Loucy (cell line): Measurements from ENCODE around the gene DYNC2H1.

Source experiments
- H2AFZ ChIP-seq: fragments of 200-600 bp; sonication (generic); 2 replicates; pipeline ENCODE4 v1.6.0; 2016; ENCODE audit warnings: antibody characterized with exemption, mild to moderate bottlenecking, low read length, moderate library complexity
- H3F3A ChIP-seq: fragments of 200-600 bp; 2 replicates; pipeline ENCODE4 v1.6.0; 2016; ENCODE audit warnings: antibody characterized with exemption, low read depth, mild to moderate bottlenecking
- H3K27me3 ChIP-seq: fragments of 200-600 bp; sonication (generic); 2 replicates; pipeline ENCODE4 v1.6.1; 2014; ENCODE audit warnings: low read length, mild to moderate bottlenecking; ENCODE audit not compliant: insufficient read depth, poor library complexity, severe bottlenecking
- H3K36me3 ChIP-seq: fragments of 200-600 bp; sonication (generic); 2 replicates; pipeline ENCODE4 v1.6.1; 2016; ENCODE audit warnings: low read length; ENCODE audit not compliant: insufficient read depth
- H3K4me1 ChIP-seq: fragments of 200-600 bp; sonication (generic); 2 replicates; pipeline ENCODE4 v1.5.1; 2014; ENCODE audit warnings: low read length, mild to moderate bottlenecking; ENCODE audit not compliant: insufficient read depth, poor library complexity, severe bottlenecking
- H3K4me2 ChIP-seq: fragments of 200-600 bp; sonication (generic); 2 replicates; pipeline ENCODE4 v1.6.0; 2014; ENCODE audit warnings: antibody characterized with exemption, low read length, low read depth, mild to moderate bottlenecking; ENCODE audit not compliant: poor library complexity, severe bottlenecking
- H3K4me3 ChIP-seq: fragments of 200-600 bp; sonication (generic); 2 replicates; pipeline ENCODE4 v1.5.1; 2014; ENCODE audit warnings: low read length, mild to moderate bottlenecking, mixed read lengths; ENCODE audit not compliant: poor library complexity, severe bottlenecking
- H3K79me2 ChIP-seq: fragments of 200-600 bp; sonication (generic); 2 replicates; pipeline ENCODE4 v1.6.1; 2014; ENCODE audit warnings: low read length; ENCODE audit not compliant: insufficient read depth
- H3K9ac ChIP-seq: fragments of 200-600 bp; sonication (generic); 2 replicates; pipeline ENCODE4 v1.6.0; 2014; ENCODE audit warnings: mild to moderate bottlenecking, low read depth, low read length, moderate library complexity; ENCODE audit not compliant: poor library complexity, severe bottlenecking
- H3K9me2 ChIP-seq: fragments of 200-600 bp; sonication (generic); replicated peaks from 2 replicates; pipeline ENCODE4 v1.6.1; 2016; ENCODE audit warnings: low read depth, low read length, mixed read lengths
- H3K9me3 ChIP-seq: fragments of 200-600 bp; sonication (generic); 2 replicates; pipeline ENCODE4 v1.6.1; 2014; ENCODE audit warnings: mild to moderate bottlenecking, antibody characterized with exemption, low read length, low read depth; ENCODE audit not compliant: insufficient read depth
- H4K20me1 ChIP-seq: fragments of 200-600 bp; sonication (generic); 2 replicates; pipeline ENCODE4 v1.6.0; 2014; ENCODE audit warnings: antibody characterized with exemption, low read length, mild to moderate bottlenecking; ENCODE audit not compliant: insufficient read depth, poor library complexity, severe bottlenecking
- EZH2phosphoT487 ChIP-seq: fragments of 200-600 bp; IDR thresholded peaks from 2 replicates; pipeline ENCODE4 v1.6.1; 2018; ENCODE audit warnings: antibody characterized with exemption, mild to moderate bottlenecking, moderate library complexity, borderline replicate concordance
- TF ChIP-seq, protein P1 (sequence below): fragments of 200-600 bp; sonication (generic); conservative IDR thresholded peaks from 2 replicates; pipeline ENCODE4 v1.5.1; 2014; ENCODE audit warnings: mild to moderate bottlenecking, antibody characterized with exemption, low read length

The DYNC2H1 gene

DNA sequence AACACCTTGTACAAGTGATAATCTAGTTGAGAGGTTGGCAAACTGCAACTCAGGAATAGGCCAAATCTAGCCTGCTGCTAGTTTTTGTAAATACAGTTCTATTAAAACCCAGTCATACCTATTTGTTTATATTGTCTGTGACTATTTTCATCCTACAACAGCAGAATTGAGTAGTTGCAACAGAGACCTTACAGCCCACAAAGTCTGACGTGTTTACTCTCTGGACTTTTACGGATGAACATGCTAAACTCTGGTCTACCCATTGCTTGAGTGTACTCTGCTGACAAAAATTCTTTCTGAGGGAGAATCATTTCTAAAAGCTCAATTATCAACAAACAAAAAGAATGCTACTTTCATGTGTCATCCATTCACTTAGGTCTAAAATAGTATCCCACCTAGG, 287.0 kb downstream of the DYNC2H1 start:
- Histone ChIP-seq H3K4me1 (no peaks in the 10 kb centered on the region), H2AFZ (no peak overlapping the region), H3K9ac (no peak overlapping the region), H3K9me3 (no peaks in the 10 kb centered on the region), H3K27me3 (no peaks in the 10 kb centered on the region), H3K4me3 (no peak overlapping the region), H3K36me3 (no peaks in the 10 kb centered on the region), H3K79me2 (no peaks in the 10 kb centered on the region), H3F3A (no peaks in the 10 kb centered on the region), H3K9me2 (no peaks in the 10 kb centered on the region), H3K4me2 (no peak overlapping the region), H4K20me1 (no peaks in the 10 kb centered on the region)
- TF ChIP-seq, protein P1, sequence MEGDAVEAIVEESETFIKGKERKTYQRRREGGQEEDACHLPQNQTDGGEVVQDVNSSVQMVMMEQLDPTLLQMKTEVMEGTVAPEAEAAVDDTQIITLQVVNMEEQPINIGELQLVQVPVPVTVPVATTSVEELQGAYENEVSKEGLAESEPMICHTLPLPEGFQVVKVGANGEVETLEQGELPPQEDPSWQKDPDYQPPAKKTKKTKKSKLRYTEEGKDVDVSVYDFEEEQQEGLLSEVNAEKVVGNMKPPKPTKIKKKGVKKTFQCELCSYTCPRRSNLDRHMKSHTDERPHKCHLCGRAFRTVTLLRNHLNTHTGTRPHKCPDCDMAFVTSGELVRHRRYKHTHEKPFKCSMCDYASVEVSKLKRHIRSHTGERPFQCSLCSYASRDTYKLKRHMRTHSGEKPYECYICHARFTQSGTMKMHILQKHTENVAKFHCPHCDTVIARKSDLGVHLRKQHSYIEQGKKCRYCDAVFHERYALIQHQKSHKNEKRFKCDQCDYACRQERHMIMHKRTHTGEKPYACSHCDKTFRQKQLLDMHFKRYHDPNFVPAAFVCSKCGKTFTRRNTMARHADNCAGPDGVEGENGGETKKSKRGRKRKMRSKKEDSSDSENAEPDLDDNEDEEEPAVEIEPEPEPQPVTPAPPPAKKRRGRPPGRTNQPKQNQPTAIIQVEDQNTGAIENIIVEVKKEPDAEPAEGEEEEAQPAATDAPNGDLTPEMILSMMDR: no peak
- no peak for TF ChIP-seq EZH2phosphoT487

DNA sequence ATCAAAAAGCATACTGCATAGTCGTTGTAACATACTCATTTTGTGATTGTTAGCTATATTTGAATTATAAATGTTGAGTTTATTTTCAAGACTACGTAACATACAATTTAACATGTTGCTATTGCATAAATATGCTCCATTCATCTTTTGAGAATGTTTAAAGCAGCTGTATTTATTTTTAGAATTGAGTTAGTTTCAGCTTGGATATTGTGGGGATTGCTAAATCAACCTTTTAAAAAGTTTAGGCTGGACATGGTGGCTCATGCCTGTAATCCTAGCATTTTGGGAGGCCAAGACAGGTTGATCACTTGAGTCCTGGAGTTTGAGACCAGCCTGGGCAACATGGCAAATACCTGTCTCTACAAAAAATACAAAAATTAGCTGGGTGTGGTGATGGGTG, 288.1 kb downstream of the DYNC2H1 start:
- H3K4me2 ChIP-seq: no peak overlapping the region
- no peaks in the 10 kb centered on the region for H3K27me3 ChIP-seq
- H4K20me1 ChIP-seq: no peaks in the 10 kb centered on the region
- H3K4me3 ChIP-seq: no peak overlapping the region
- no peak overlapping the region for H3K9ac ChIP-seq
- TF ChIP-seq EZH2phosphoT487: no peak
- TF ChIP-seq, protein P1: no peak
- H3K36me3 ChIP-seq: no peaks in the 10 kb centered on the region
- no peaks in the 10 kb centered on the region for H3K79me2 ChIP-seq
- H3K9me3 ChIP-seq: no peaks in the 10 kb centered on the region
- no peaks in the 10 kb centered on the region for H3K9me2 ChIP-seq
- H3F3A ChIP-seq: no peaks in the 10 kb centered on the region
- no peaks in the 10 kb centered on the region for H3K4me1 ChIP-seq
- H2AFZ ChIP-seq: no peak overlapping the region

DNA sequence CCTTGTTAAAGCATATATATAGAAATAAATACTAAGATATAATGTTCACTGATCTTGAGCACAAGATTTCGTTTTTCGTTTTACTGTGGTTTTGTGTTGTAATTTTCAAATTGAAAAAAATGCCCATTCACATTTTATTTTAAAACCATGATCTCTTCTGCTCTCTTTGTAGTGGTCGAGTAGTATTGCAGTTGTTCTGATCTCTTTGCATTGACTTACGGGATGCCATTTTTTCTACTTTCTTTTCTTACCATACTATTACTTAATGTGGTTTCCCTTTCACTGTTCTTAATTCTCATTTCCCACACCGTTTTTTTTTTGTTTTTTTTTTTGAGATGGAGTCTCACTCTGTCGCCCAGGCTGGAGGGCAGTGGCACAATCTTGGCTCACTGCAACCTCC, 289.6 kb downstream of the DYNC2H1 start:
- no peak overlapping the region for H2AFZ ChIP-seq
- no peak for TF ChIP-seq EZH2phosphoT487
- TF ChIP-seq, protein P1: no peak
- H3K36me3 ChIP-seq: no peaks in the 10 kb centered on the region
- H3F3A ChIP-seq: no peaks in the 10 kb centered on the region
- H3K9me3 ChIP-seq: no peaks in the 10 kb centered on the region
- no peaks in the 10 kb centered on the region for H3K27me3 ChIP-seq
- no peaks in the 10 kb centered on the region for H4K20me1 ChIP-seq
- no peak overlapping the region for H3K9ac ChIP-seq
- no peak overlapping the region for H3K4me2 ChIP-seq
- no peak overlapping the region for H3K4me3 ChIP-seq
- no peaks in the 10 kb centered on the region for H3K9me2 ChIP-seq
- H3K79me2 ChIP-seq: no peaks in the 10 kb centered on the region
- H3K4me1 ChIP-seq: no peaks in the 10 kb centered on the region
